CD14-positive monocyte (primary cell): ENCODE data around the gene DENND1A. TPM values are rescaled to one million over a fixed set of nuclear protein-coding genes. Genes with fewer than 3 reads are reported as not detected.

Experiments
- DNase-seq, 3 donors: peaks; one replicate each; pipeline ENCODE4 v3.0.0-alpha.2; 2011 to 2022
- H2AFZ ChIP-seq: 2 replicates; pipeline ENCODE4 v1.6.0; 2012; ENCODE audit warnings: mild to moderate bottlenecking, low read depth, low read length, inconsistent platforms; ENCODE audit not compliant: insufficient read depth, poor library complexity, severe bottlenecking
- H3K27ac ChIP-seq, 2 donors: 1 replicate in 1 of 2; 2 replicates in 1 of 2; pipeline ENCODE4 v1.5.1; 2012 to 2013; ENCODE audit warnings: low read length in 2 of 2, control low read depth in 1 of 2, inconsistent platforms in 1 of 2, low read depth in 1 of 2, mild to moderate bottlenecking in 1 of 2
- H3K27me3 ChIP-seq, 2 donors: one replicate each; pipeline versions ENCODE4 v1.6.0 to v1.6.1; 2011 to 2013; ENCODE audit warnings: low read length in 2 of 2; ENCODE audit not compliant: control insufficient read depth in 2 of 2, insufficient read depth in 2 of 2
- H3K36me3 ChIP-seq, 2 donors: replicated peaks in 1 of 2; 1 replicate in 1 of 2; 2 replicates in 1 of 2; pipeline versions ENCODE4 v1.5.1 to v1.6.1; 2012 to 2013; ENCODE audit warnings: low read length in 2 of 2, control low read depth in 1 of 2, inconsistent platforms in 1 of 2, mild to moderate bottlenecking in 1 of 2; ENCODE audit not compliant: insufficient read depth in 2 of 2, control insufficient read depth in 1 of 2
- H3K4me1 ChIP-seq, 2 donors: 1 replicate in 1 of 2; 2 replicates in 1 of 2; pipeline versions ENCODE4 v1.5.1 to v1.6.1; 2012 to 2013; ENCODE audit warnings: low read length in 2 of 2, control low read depth in 1 of 2, inconsistent platforms in 1 of 2, mild to moderate bottlenecking in 1 of 2, moderate library complexity in 1 of 2; ENCODE audit not compliant: insufficient read depth in 2 of 2, control insufficient read depth in 1 of 2
- H3K4me2 ChIP-seq: replicated peaks from 2 replicates; pipeline ENCODE3; 2012; ENCODE audit warnings: low read length, moderate library complexity, mild to moderate bottlenecking; ENCODE audit not compliant: poor library complexity, severe bottlenecking; ENCODE audit errors: extremely low read depth
- H3K4me3 ChIP-seq, 3 experiments: fragments of 200-600 bp in 1 of 3; sonication (generic) in 1 of 3; replicated peaks in 1 of 3; 1 replicate in 2 of 3; 2 replicates in 1 of 3; pipeline ENCODE4 v1.5.1; 2011 to 2013; ENCODE audit warnings: low read length in 3 of 3, mild to moderate bottlenecking in 3 of 3, control low read depth in 2 of 3, low read depth in 2 of 3, inconsistent platforms in 1 of 3, moderate library complexity in 1 of 3
- H3K79me2 ChIP-seq: 2 replicates; pipeline ENCODE4 v1.6.0; 2012; ENCODE audit warnings: mild to moderate bottlenecking, control low read depth, inconsistent platforms, low read length, moderate library complexity; ENCODE audit not compliant: insufficient read depth
- H3K9ac ChIP-seq: 2 replicates; pipeline ENCODE4 v1.6.0; 2017; ENCODE audit warnings: low read length, mild to moderate bottlenecking; ENCODE audit not compliant: insufficient read depth, poor library complexity, severe bottlenecking
- H3K9me3 ChIP-seq, 2 donors: replicated peaks in 1 of 2; 1 replicate in 1 of 2; 2 replicates in 1 of 2; pipeline versions ENCODE4 v1.5.1 to v1.6.1; 2012 to 2013; ENCODE audit warnings: low read length in 2 of 2, control low read depth in 1 of 2; ENCODE audit not compliant: control insufficient read depth in 1 of 2, insufficient read depth in 1 of 2
- H4K20me1 ChIP-seq: 2 replicates; pipeline ENCODE4 v1.6.0; 2012; ENCODE audit warnings: mild to moderate bottlenecking, low read length, control low read depth, moderate library complexity; ENCODE audit not compliant: insufficient read depth
- H3K27ac Mint-ChIP-seq, 7 donors: one replicate each; pipeline ENCODE4 v1.8.0; 2020; ENCODE audit warnings: mild to moderate bottlenecking in 7 of 7, mixed read lengths in 7 of 7, moderate library complexity in 6 of 7, inconsistent platforms in 2 of 7
- H3K27me3 Mint-ChIP-seq, 3 donors: one replicate each; pipeline ENCODE4 v1.8.0; 2021 to 2022; ENCODE audit warnings: low read depth in 3 of 3, mild to moderate bottlenecking in 3 of 3, mixed read lengths in 3 of 3, moderate library complexity in 3 of 3, inconsistent platforms in 1 of 3
- H3K36me3 Mint-ChIP-seq, 2 donors: one replicate each; pipeline ENCODE4 v1.8.0; 2020; ENCODE audit warnings: mixed read lengths in 2 of 2, inconsistent platforms in 1 of 2, mild to moderate bottlenecking in 1 of 2
- H3K4me1 Mint-ChIP-seq: one replicate; pipeline ENCODE4 v1.8.0; 2020; ENCODE audit warnings: mild to moderate bottlenecking, mixed read lengths
- H3K4me3 Mint-ChIP-seq, 2 donors: one replicate each; pipeline ENCODE4 v1.8.0; 2020; ENCODE audit warnings: mild to moderate bottlenecking in 2 of 2, mixed read lengths in 2 of 2, moderate library complexity in 1 of 2
- H3K9me3 Mint-ChIP-seq, 7 donors: one replicate each; pipeline ENCODE4 v1.8.0; 2020 to 2022; ENCODE audit warnings: mixed read lengths in 7 of 7, mild to moderate bottlenecking in 6 of 7, moderate library complexity in 6 of 7, inconsistent platforms in 2 of 7
- WGBS: methylation state at CpG from one replicate; pipeline ENCODE4 v1.1.5; 2013; ENCODE audit warnings: missing lambda C conversion rate; ENCODE audit not compliant: insufficient coverage; 5-methylcytosine and 5-hydroxymethylcytosine counted together
- intact Hi-C, 2 donors: fragments of 100-400 bp; cut with micrococcal nuclease; formaldehyde crosslinking; loops; one replicate each; pipeline versions ENCODE4 v1.15.0 to v1.15.1; 2023
- polyA plus RNA-seq, 3 donors: library from polyadenylated mRNA; depleted of rRNA in 1 of 3; unstranded in 2 of 3; stranded (reverse) in 1 of 3; fragments of 300-500 nt in 2 of 3; fragments of >200 nt in 1 of 3; fragmentation: Illumina TruSeq in 2 of 3; gene quantifications; 1 replicate in 2 of 3; 2 replicates in 1 of 3; pipeline ENCODE4 v1.2.3, GENCODE V29; 2012 to 2021
- TF ChIP-seq, protein P1 (sequence below): fragments of 200-600 bp; IDR thresholded peaks from one replicate; pipeline ENCODE4 v1.8.0; 2022; ENCODE audit warnings: antibody characterized with exemption, mild to moderate bottlenecking

DENND1A gene
- polyA plus RNA-seq, 3 donors = 24.8 to 73.0 (median 29.4) TPM

DNA sequence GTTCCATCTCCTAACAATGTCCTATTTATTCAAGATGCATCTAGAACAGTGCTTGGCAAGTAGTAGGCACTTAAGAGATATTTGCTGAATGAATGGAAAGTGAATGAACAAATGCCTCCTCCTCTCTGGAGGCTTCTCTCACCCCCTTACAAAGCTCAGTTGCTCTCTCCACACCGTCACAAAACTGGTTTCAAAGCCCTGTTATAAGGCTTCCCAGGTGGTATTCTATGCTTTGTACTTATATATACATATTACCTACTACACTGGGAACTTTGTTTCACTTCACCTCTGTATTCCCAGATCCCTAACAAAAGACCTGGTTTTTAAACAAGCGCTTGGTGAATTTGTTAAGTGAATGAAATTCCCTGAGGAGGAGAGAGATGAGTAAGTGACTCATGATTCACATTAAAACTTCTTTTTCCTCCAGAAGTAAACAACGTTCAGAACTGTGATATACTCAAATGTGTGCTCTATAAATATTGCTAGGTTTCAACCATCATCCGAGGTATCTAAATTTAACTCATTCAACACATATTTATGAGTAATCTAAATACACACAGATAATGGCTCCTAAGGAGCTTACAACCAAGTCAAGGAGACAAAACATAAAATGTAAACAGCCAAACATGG, 36.0 kb downstream of the DENND1A start:
- Histone ChIP-seq H3K27me3 (no peaks in the 10 kb centered on the region), H3K79me2 (peaks cover 100% of the 10 kb centered on the region)

GRCh38 chr9:123893115-123893514, 36.8 kb downstream of the DENND1A start:
- Histone ChIP-seq H3K4me1 (peaks cover 16 to 25% of the 10 kb centered on the region in 2 donors), H4K20me1 (peaks cover 100% of the 10 kb centered on the region), H3K27me3 (no peaks in the 10 kb centered on the region), H3K4me3 (no peak overlapping the region), H3K9ac (no peak overlapping the region), H3K36me3 (peaks cover 3 to 6% of the 10 kb centered on the region in 2 donors), H3K4me2 (no peak overlapping the region), H3K27ac (no peak overlapping the region), H3K79me2 (peaks cover 100% of the 10 kb centered on the region), H3K9me3 (no peaks in the 10 kb centered on the region), H2AFZ (no peak overlapping the region)
- H3K27ac Mint-ChIP-seq = no peak overlapping the region
- DNase-seq = no peak
- WGBS = 100% methylated on average over 2 of the region's 3 CpGs
- TF ChIP-seq, protein P1, sequence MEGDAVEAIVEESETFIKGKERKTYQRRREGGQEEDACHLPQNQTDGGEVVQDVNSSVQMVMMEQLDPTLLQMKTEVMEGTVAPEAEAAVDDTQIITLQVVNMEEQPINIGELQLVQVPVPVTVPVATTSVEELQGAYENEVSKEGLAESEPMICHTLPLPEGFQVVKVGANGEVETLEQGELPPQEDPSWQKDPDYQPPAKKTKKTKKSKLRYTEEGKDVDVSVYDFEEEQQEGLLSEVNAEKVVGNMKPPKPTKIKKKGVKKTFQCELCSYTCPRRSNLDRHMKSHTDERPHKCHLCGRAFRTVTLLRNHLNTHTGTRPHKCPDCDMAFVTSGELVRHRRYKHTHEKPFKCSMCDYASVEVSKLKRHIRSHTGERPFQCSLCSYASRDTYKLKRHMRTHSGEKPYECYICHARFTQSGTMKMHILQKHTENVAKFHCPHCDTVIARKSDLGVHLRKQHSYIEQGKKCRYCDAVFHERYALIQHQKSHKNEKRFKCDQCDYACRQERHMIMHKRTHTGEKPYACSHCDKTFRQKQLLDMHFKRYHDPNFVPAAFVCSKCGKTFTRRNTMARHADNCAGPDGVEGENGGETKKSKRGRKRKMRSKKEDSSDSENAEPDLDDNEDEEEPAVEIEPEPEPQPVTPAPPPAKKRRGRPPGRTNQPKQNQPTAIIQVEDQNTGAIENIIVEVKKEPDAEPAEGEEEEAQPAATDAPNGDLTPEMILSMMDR = no peak
- no peaks in the 10 kb centered on the region for H3K27me3 Mint-ChIP-seq
- intact Hi-C loops = no loop called here
- no peaks in the 10 kb centered on the region for H3K9me3 Mint-ChIP-seq
- peaks cover 48% of the 10 kb centered on the region for H3K4me1 Mint-ChIP-seq
- H3K36me3 Mint-ChIP-seq = peaks cover 5 to 16% of the 10 kb centered on the region in 2 donors
- no peak overlapping the region for H3K4me3 Mint-ChIP-seq

More for the DNA sequence above, 36.0 kb downstream of the DENND1A start:
- Histone ChIP-seq H3K27ac (no peak overlapping the region), H3K4me3 (no peak overlapping the region), H2AFZ (no peak overlapping the region), H4K20me1 (peaks cover 100% of the 10 kb centered on the region), H3K36me3 (no peaks in the 10 kb centered on the region), H3K4me2 (no peak overlapping the region), H3K9me3 (no peaks in the 10 kb centered on the region), H3K4me1 (peaks cover 17 to 25% of the 10 kb centered on the region in 2 donors), H3K9ac (no peak overlapping the region)
- Mint-ChIP-seq H3K4me3 (no peak overlapping the region), H3K4me1 (peaks cover 56% of the 10 kb centered on the region), H3K27ac (no peak overlapping the region), H3K36me3 (peaks cover 4 to 10% of the 10 kb centered on the region in 2 donors), H3K27me3 (no peaks in the 10 kb centered on the region), H3K9me3 (no peaks in the 10 kb centered on the region)
- TF ChIP-seq, protein P1 = no peak
- DNase-seq = no peak
- intact Hi-C loops = no loop called here
- no CpG with 5 or more reads among the region's 4 CpGs for WGBS
